WTC11 (cell line): ENCODE results near the gene TMEM14A. TPM values are rescaled to one million over a fixed set of nuclear protein-coding genes. Genes with fewer than 3 reads are reported as not detected.

ENCODE experiments used
- ATAC-seq: fragments of 200-7000 bp; cut with Tn5 transposase; 2 replicates; pipeline ENCODE4 v1.10.0; 2021; ENCODE audit warnings: mild to moderate bottlenecking, moderate library complexity
- CTCF ChIA-PET: fragments of 300-600 bp; sonication (Branson Sonifier 250); formaldehyde crosslinking; loops from one replicate; lab custom pipeline; 2021; ENCODE audit warnings: antibody characterized with exemption; lab: Charles Lee
- POLR2A ChIA-PET: fragments of 350-600 bp; sonication (Branson Sonifier 250); formaldehyde crosslinking; loops from one replicate; lab custom pipeline; 2021; ENCODE audit warnings: antibody characterized with exemption; lab: Charles Lee
- DNase-seq: peaks from one replicate; pipeline ENCODE4 v3.0.0; 2021; ENCODE audit warnings: low spot score
- H3K27ac Mint-ChIP-seq: 2 replicates; pipeline ENCODE4 v1.8.0; 2021; ENCODE audit warnings: mixed read lengths
- H3K27me3 Mint-ChIP-seq: 2 replicates; pipeline ENCODE4 v1.8.0; 2021; ENCODE audit warnings: low read depth, mild to moderate bottlenecking, moderate library complexity, mixed read lengths
- H3K36me3 Mint-ChIP-seq: 2 replicates; pipeline ENCODE4 v1.8.0; 2021; ENCODE audit warnings: mixed read lengths
- H3K4me1 Mint-ChIP-seq: 2 replicates; pipeline ENCODE4 v1.8.0; 2022; ENCODE audit warnings: mixed read lengths
- H3K4me3 Mint-ChIP-seq: 2 replicates; pipeline ENCODE4 v1.8.0; 2021; ENCODE audit warnings: mild to moderate bottlenecking, moderate library complexity, mixed read lengths
- H3K9me3 Mint-ChIP-seq: 2 replicates; pipeline ENCODE4 v1.8.0; 2021; ENCODE audit warnings: mixed read lengths
- ATF3 ChIP-seq: sonication (generic); formaldehyde crosslinking; conservative IDR thresholded peaks from 2 replicates; pipeline ENCODE4 v1.8.1; 2022; ENCODE audit warnings: mild to moderate bottlenecking, missing genetic modification reagents
- CDX4 ChIP-seq: fragments of 250-450 bp; sonication (Bioruptor Pico); IDR thresholded peaks from 2 replicates; pipeline ENCODE4 v1.9.0; 2021; ENCODE audit warnings: moderate library complexity, mild to moderate bottlenecking, inconsistent platforms, borderline replicate concordance
- CTCF ChIP-seq: fragments of 200-600 bp; IDR thresholded peaks from 2 replicates; pipeline ENCODE4 v1.8.0; 2022; ENCODE audit warnings: antibody characterized with exemption
- ESRRA ChIP-seq: sonication (generic); formaldehyde crosslinking; IDR thresholded peaks from 2 replicates; pipeline ENCODE4 v1.8.1; 2022; ENCODE audit warnings: mild to moderate bottlenecking, missing genetic modification reagents, borderline replicate concordance
- ETV6 ChIP-seq: sonication (generic); formaldehyde crosslinking; IDR thresholded peaks from 2 replicates; pipeline ENCODE4 v1.8.1; 2022; ENCODE audit warnings: mild to moderate bottlenecking, missing genetic modification reagents
- FOXP1 ChIP-seq: sonication (generic); formaldehyde crosslinking; IDR thresholded peaks from 2 replicates; pipeline ENCODE4 v1.8.0; 2022; ENCODE audit warnings: missing genetic modification reagents, mild to moderate bottlenecking, moderate library complexity, borderline replicate concordance
- MAX ChIP-seq: sonication (generic); formaldehyde crosslinking; IDR thresholded peaks from 2 replicates; pipeline ENCODE4 v1.8.0; 2022; ENCODE audit warnings: mild to moderate bottlenecking, missing genetic modification reagents
- MLX ChIP-seq: sonication (generic); formaldehyde crosslinking; IDR thresholded peaks from 2 replicates; pipeline ENCODE4 v1.8.1; 2023; ENCODE audit warnings: mild to moderate bottlenecking, missing genetic modification reagents, moderate library complexity
- NFYB ChIP-seq: sonication (generic); formaldehyde crosslinking; conservative IDR thresholded peaks from 2 replicates; pipeline ENCODE4 v1.8.0; 2022; ENCODE audit warnings: low read depth, missing genetic modification reagents
- NR2C2 ChIP-seq: sonication (generic); formaldehyde crosslinking; IDR thresholded peaks from 2 replicates; pipeline ENCODE4 v1.8.0; 2022; ENCODE audit warnings: mild to moderate bottlenecking, missing genetic modification reagents
- RORB ChIP-seq: fragments of 250-450 bp; sonication (Bioruptor Pico); IDR thresholded peaks from 2 replicates; pipeline ENCODE4 v1.9.0; 2021; ENCODE audit warnings: mild to moderate bottlenecking
- SOX15 ChIP-seq: fragments of 250-450 bp; sonication (Bioruptor Pico); IDR thresholded peaks from 2 replicates; pipeline ENCODE4 v1.9.0; 2021; ENCODE audit warnings: mild to moderate bottlenecking
- TCF7 ChIP-seq: sonication (generic); formaldehyde crosslinking; IDR thresholded peaks from 2 replicates; pipeline ENCODE4 v1.8.0; 2022; ENCODE audit warnings: mild to moderate bottlenecking, low read depth, missing genetic modification reagents, moderate library complexity
- USF1 ChIP-seq: sonication (generic); formaldehyde crosslinking; IDR thresholded peaks from 2 replicates; pipeline ENCODE4 v1.8.0; 2022; ENCODE audit warnings: mild to moderate bottlenecking, missing genetic modification reagents
- USF2 ChIP-seq: sonication (generic); formaldehyde crosslinking; IDR thresholded peaks from 2 replicates; pipeline ENCODE4 v1.8.1; 2023; ENCODE audit warnings: mild to moderate bottlenecking, missing genetic modification reagents, moderate library complexity
- ZNF121 ChIP-seq: sonication (generic); formaldehyde crosslinking; IDR thresholded peaks from 2 replicates; pipeline ENCODE4 v1.8.0; 2023; ENCODE audit warnings: missing genetic modification reagents
- ZNF281 ChIP-seq: sonication (generic); formaldehyde crosslinking; IDR thresholded peaks from 2 replicates; pipeline ENCODE4 v1.8.0; 2023; ENCODE audit warnings: mild to moderate bottlenecking, missing genetic modification reagents
- ZNF317 ChIP-seq: sonication (generic); formaldehyde crosslinking; IDR thresholded peaks from 2 replicates; pipeline ENCODE4 v1.8.1; 2023; ENCODE audit warnings: low read depth, mild to moderate bottlenecking, moderate library complexity, missing genetic modification reagents, borderline replicate concordance
- ZNF512 ChIP-seq: sonication (generic); formaldehyde crosslinking; IDR thresholded peaks from 2 replicates; pipeline ENCODE4 v1.8.1; 2022; ENCODE audit warnings: missing genetic modification reagents, borderline replicate concordance
- ZNF671 ChIP-seq: fragments of 250-450 bp; sonication (Bioruptor Pico); IDR thresholded peaks from 2 replicates; pipeline ENCODE4 v1.8.0; 2021; ENCODE audit warnings: mild to moderate bottlenecking
- ZSCAN18 ChIP-seq: fragments of 250-450 bp; sonication (Bioruptor Pico); IDR thresholded peaks from 2 replicates; pipeline ENCODE4 v2.1.2; 2022; ENCODE audit warnings: mild to moderate bottlenecking, moderate library complexity
- total RNA-seq: library from RNA; stranded (reverse); gene quantifications from 3 replicates; pipeline ENCODE4 v1.2.3, GENCODE V29; 2021

TMEM14A gene
- total RNA-seq, 1 experiment from 2014 or later = 8.7 TPM

GRCh38 chr6:52727908-52728307 is 57.0 kb downstream of the TMEM14A start:
- ChIA-PET POLR2A (no interaction called here), CTCF (no interaction called here)
- H3K4me1 Mint-ChIP-seq = peaks cover 60% of the 10 kb centered on the region
- ATAC-seq = no peak
- H3K4me3 Mint-ChIP-seq = no peak overlapping the region
- no peaks in the 10 kb centered on the region for H3K27me3 Mint-ChIP-seq
- peaks cover 3% of the 10 kb centered on the region; the same call in 1 of the 2 replicates for H3K9me3 Mint-ChIP-seq
- H3K27ac Mint-ChIP-seq = peak overlapping the region; percentile 9; the same call in 1 of the 2 replicates
- no peak for TF ChIP-seq ZNF281 (CRISPR knock-in tag)
- TF ChIP-seq ZNF671 (CRISPR knock-in tag) = no peak
- no peak for TF ChIP-seq ETV6 (CRISPR knock-in tag)
- no peak for TF ChIP-seq ATF3 (CRISPR knock-in tag)
- no peak for TF ChIP-seq NR2C2
- no peak for TF ChIP-seq ESRRA (CRISPR knock-in tag)
- no peak for TF ChIP-seq ZSCAN18 (CRISPR knock-in tag)
- TF ChIP-seq ZNF317 = no peak
- no peak for TF ChIP-seq MAX
- TF ChIP-seq SOX15 (CRISPR knock-in tag) = no peak
- TF ChIP-seq TCF7 (CRISPR knock-in tag) = no peak
- no peak for TF ChIP-seq ZNF121 (CRISPR knock-in tag)
- TF ChIP-seq CDX4 (CRISPR knock-in tag) = no peak
- TF ChIP-seq CTCF = no peak
- no peak for TF ChIP-seq FOXP1 (CRISPR knock-in tag)
- H3K36me3 Mint-ChIP-seq = no peaks in the 10 kb centered on the region
- DNase-seq = no peak

- Mint-ChIP-seq H3K9me3 (peaks cover 7% of the 10 kb centered on the region; the same call in 1 of the 2 replicates), H3K36me3 (no peaks in the 10 kb centered on the region), H3K4me1 (peaks cover 60% of the 10 kb centered on the region), H3K27ac (no peak overlapping the region), H3K27me3 (no peaks in the 10 kb centered on the region), H3K4me3 (no peak overlapping the region)
- POLR2A ChIA-PET = no interaction called here
- DNase-seq = no peak
- CTCF ChIA-PET = no interaction called here
- ATAC-seq = no peak
- TF ChIP-seq RORB (CRISPR knock-in tag) (no peak), SOX15 (CRISPR knock-in tag) (no peak), USF1 (CRISPR knock-in tag) (no peak), NFYB (CRISPR knock-in tag) (no peak), ZNF512 (CRISPR knock-in tag) (no peak), USF2 (CRISPR knock-in tag) (no peak), MLX (no peak), CTCF (no peak)
Measured at GRCh38 chr6:52728394-52728793, 57.5 kb downstream of the TMEM14A start.
